Kidney glomerular epithelial cell (primary cell): ENCODE data around the gene RNF19B.
A peak's percentile ranks its signal among the peaks of the same experiment; 100 is the strongest.
"Not testable (repeated sequence)": the region's sequence is repeated elsewhere in the genome, so short reads cannot be mapped to it uniquely, and the experiment has no call there.

Experiments used
- DNase-seq: peaks from one replicate; lab custom pipeline; 2025; lab: John Stamatoyannopoulos, UW

Gene RNF19B

GRCh38 chr1:32928285-32928684 lies 36.3 kb downstream of the RNF19B start:
- DNase-seq = no peak

GRCh38 chr1:32927441-32927840 lies 37.2 kb downstream of the RNF19B start:
- no peak for DNase-seq

DNA sequence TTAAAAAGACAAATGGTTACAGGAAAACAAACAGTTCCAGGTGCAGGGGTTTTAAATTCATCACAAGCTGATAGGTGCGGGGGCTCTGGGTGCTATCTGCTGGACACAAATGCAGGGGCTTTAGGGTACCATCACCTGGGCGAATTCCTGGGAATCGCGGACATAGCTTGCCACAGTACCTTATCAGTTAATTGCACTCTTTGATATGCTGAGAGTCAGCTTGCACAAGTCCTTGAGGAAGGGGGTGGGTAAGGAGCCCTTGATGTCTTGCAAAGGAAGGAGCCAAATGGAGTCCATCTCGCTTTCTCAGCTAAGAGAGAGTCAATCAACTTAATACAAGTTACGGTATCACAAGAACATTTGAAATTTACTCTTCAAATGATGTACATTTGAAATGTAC lies 38.0 kb downstream of the RNF19B start:
- no peak for DNase-seq

DNA sequence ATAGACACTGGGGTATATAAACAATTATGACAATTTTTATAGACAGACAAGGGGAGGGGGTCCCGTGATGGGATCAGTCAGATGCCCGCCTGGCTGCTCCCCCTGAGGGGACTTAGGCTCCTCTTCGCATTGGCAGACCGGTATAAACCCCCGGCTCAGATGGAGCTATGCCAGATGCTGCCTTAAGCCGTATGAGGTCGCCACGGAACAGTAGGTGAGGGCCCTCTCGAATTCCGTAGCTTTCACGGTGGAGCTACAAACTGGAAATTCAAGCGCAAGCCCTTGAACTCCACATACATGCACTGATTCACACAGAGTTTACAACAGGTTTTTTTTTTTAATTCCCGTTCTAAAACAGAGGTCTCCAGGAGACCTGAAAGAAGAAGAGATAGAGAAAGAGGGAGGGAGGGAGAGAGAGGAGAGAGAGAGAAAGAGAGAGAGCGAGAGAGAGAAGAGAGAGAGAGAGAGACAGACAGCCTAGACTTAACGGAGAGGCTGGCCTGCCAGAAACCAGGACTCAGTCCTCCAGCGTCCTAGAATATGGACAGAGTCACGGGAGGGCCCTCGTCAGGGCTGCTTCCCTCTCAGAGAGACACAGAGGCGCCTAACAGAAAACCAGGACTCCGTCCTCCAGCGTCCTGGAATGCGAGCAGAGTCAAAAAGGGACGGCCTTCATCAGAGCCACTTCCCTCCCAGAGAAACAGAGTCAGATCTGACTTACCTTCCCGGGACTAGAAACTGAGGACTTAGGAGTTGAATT lies 39.0 kb downstream of the RNF19B start:
- DNase-seq = no peak

GRCh38 chr1:32924881-32925344 lies 39.7 kb downstream of the RNF19B start:
- no peak for DNase-seq

GRCh38 chr1:32920833-32921232 lies 43.8 kb downstream of the RNF19B start:
- DNase-seq = no peak

DNA sequence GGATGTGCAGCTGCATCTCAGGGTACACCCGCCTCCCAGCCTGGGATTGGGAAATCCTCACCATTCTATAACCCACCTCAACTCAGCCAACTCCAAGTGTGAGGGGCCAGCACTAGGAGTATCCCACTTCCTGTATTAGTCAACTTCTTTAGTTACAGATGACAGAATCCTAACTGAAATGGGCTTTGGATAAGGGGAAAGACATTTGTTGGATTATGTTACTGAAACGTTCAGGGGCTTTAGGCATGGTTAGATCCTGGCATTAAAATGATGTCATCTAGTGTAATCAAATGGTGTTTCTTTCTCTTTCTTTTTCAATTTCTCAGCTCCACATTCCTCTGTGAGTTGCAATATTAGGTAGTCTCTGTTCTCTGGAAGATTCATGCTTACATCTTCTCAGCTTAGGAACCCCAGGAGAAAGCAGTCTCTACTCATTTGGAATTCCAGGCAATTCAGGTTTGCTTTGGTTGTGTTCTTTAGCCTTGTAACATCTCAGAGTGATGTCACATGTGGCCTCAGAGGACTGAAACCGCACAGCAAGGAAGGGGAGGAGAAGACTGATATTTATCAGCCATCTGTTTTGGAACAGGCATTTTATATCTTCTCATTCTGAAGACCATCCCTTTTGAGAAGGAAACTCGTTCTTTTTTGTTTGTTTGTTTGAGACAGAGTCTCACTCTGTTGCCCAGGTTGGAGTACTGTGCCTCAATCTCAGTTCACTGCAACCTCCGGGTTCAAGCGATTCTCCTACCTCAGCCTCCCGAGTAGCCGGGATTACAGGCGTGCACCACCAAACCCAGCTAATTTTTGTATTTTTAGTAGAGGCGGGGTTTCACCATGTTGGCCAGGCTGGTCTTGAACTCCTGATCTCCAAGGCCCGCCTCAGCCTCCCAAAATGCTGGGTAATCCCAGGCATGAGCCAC lies 44.5 kb downstream of the RNF19B start:
- DNase-seq = peak; percentile 68

DNA sequence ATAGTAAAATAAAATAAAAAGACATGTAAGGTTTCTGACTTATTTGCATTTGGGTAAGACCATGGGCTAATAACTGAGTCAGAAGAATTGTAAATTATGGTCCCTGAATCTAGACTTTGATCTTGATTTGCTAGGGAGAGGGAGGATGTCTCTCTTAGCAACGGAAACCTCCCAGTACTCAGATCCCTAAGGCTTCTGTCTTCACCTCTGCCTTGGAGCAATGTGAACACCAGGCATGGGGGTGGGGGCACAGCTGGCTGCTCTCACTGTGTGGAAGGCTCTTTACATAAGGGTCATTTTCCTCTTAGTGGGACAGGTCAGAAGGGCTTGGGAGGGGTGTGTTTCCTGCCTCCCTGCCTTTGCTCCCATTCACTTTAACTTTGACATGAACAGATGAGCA lies 46.4 kb downstream of the RNF19B start:
- DNase-seq = no peak

- DNase-seq = no peak
Observed at GRCh38 chr1:32917521-32917920, 47.1 kb downstream of the RNF19B start.

- DNase-seq = no peak
Observed at GRCh38 chr1:32915766-32916706, 48.6 kb downstream of the RNF19B start.

GRCh38 chr1:32910319-32910718 lies 54.3 kb downstream of the RNF19B start:
- no peak for DNase-seq

GRCh38 chr1:32907435-32907834 lies 57.2 kb downstream of the RNF19B start:
- no peak for DNase-seq

GRCh38 chr1:32906654-32907053 lies 58.0 kb downstream of the RNF19B start:
- DNase-seq = no peak

DNA sequence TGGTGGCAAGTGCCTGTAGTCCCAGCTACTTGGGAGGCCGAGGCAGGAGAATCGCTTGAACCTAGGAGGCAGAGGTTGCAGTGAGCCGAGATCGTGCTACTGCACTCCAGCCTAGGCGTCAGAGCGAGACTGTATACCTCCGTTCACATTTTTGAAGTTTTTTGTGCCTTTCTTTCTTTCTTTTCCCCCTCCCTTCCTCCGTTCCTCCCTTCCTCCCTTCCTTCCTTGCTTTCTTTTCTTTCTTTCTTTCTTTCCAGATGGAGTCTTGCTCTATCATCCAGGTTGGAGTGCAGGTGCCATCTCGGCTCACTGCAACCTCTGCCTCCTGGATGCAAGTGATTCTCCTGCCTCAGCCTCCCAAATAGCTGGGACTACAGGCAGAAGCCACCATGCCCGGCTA lies 59.0 kb downstream of the RNF19B start:
- not testable (repeated sequence) for DNase-seq

DNA sequence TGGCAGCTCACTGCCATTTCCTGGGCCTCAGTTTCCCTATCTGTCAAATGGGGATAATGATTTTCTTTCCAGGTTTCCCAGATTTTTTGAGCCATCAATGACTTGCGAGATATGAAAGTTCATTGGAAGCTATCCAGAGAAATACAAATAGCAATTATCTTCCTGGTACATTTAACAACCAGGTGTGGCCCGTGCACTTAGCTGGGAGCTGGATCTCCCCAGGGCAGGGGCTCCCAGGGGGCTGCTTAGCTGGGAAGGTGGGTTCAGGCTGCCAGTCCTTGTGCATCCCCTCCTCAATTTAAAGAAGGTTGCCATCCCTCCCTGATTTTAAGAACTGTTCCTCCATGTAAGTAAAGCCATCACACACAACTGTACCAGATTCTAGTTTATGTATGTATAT lies 59.8 kb downstream of the RNF19B start:
- no peak for DNase-seq

DNA sequence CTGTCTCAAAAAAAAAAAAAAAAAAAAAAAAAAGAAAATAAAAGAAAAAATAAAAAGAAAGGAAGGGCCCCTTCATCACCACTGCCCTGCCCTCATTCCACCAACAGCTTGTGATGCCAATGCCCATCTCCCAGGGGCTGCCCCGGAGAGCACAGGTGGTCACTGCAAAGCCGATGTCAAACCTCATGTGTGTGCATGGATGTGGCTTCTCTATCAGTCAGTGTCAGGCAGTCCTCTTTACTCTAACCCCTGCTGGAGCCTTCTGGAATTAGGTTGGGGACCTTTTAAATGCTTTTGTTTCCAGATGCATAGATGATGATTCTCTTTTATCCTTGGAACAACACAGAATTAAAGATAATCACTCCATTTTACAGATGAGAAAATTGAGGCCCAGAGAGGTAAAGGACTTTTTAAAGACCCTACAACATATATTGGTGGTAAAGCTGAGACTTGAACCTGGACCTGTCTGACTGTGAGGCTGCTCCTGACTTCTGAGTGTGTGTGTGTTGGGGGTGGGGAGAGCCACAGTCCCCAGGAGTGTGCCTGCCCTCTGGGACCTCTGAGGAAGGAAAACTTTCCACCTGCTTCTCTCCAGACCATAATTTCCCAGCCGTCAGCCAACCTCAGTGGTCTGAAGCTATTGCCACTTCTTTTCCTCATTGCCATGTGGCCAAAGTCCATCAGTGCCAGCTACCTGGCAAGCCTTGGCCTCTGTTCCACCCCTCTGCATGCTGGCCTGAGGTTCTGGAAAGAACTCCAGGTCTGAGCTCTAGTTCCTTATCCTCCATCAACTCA lies 60.4 kb downstream of the RNF19B start:
- DNase-seq = no peak

DNA sequence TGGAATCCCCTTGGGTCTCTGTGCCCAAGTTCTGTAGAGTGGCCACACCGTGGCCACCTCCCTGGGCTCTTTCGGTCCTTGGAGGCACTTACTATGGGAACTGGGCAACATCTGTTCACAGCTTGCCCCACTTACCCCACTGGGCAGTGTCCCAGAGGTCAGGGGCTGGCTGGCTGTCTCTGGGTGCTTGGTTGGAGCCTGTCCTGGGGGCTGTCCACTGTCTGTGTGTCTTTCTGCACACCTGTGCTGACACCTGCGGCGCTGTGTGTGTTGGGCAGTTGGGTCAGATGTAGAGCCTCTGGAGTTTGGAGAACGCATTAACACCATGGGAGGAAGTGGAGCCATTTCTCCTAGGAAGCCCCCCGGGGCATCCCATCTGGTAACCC lies 62.1 kb downstream of the RNF19B start:
- DNase-seq = no peak

- no peak for DNase-seq
Observed at GRCh38 chr1:32901823-32902534, 62.6 kb downstream of the RNF19B start.

DNA sequence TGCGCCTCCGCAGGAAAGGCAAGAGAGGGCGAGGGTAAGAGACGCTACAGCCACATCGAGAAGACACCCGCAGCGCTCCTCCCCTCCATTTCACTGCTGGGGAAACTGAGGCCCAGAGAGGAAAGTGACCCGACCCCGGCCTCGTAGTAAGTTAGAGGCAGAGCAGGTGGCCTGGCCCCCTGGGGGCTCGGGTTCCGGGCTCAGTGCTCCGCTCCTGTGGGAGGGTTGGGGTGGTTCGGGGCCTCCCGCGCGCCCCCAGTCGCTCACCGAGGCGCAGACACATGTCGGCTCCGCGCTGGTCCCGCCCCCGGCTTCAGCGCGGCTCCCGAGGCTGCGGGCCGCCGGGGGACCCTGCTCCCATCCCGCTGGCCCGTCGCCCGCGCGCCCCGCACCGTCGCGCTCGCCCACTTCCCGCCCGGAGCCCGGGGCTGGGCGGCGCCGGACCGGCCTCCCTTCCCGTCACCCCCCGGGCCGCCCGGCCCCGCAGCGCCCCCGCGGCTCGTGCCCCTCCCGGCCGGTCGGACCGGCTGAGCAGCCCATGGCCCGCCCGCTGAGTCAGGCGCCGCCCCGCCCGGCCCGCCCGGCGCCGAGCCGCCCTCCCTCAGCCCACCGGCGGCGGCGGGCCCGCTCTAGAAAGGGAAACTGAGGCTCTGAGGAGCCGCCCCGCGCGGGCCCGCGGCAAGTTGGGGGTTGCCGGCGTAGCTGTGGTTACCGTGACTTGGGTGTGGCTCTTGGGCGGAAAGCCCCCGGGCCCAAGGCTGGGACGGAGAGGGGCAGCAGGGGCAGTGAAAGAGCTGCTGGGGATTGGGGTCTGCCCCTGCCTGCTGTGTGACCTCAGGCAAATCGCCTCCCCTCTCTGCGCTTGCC lies 63.4 kb downstream of the RNF19B start, which contains the start of gene TMEM54:
Gene TMEM54, minus strand, starts transcription at position 434 of the 867 bp plus-strand sequence. Its CDS starts 151 bp downstream, at position 283.
- DNase-seq = no peak
